ENCODE data around the gene PCSK7. TPM values are rescaled to one million over a fixed set of nuclear protein-coding genes. Genes with fewer than 3 reads are reported as not detected.

PCSK7 gene
- total and polyA plus RNA-seq, 10 of the 15 experiments (the other 5 are each of a cell fraction or from before 2014, with no cell fraction given), result 5.5 to 81.5 (median 51.6) TPM

- in situ Hi-C loops (cut with MboI), result no loop called here
- no peaks in the 10 kb centered on the region for H3K4me1 ChIP-seq (ENCODE audit: control insufficient read depth, insufficient read depth, low read length)
- no peak overlapping the region for H3K9ac ChIP-seq (ENCODE audit: control insufficient read depth, insufficient read depth, low read length)
- TF ChIP-seq, protein P1, sequence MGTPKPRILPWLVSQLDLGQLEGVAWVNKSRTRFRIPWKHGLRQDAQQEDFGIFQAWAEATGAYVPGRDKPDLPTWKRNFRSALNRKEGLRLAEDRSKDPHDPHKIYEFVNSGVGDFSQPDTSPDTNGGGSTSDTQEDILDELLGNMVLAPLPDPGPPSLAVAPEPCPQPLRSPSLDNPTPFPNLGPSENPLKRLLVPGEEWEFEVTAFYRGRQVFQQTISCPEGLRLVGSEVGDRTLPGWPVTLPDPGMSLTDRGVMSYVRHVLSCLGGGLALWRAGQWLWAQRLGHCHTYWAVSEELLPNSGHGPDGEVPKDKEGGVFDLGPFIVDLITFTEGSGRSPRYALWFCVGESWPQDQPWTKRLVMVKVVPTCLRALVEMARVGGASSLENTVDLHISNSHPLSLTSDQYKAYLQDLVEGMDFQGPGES (IDR thresholded peaks at IDR 0.05), result no peak
- TF ChIP-seq RAD51 (IDR thresholded peaks at IDR 0.05) (no peak), MTA3 (IDR thresholded peaks at IDR 0.05; ENCODE audit: borderline replicate concordance, low read length) (no peak), TCF7 (IDR thresholded peaks at IDR 0.05; ENCODE audit: borderline replicate concordance) (no peak), ELK1 (IDR thresholded peaks at IDR 0.05; ENCODE audit: low read depth, low read length) (no peak), BMI1 (IDR thresholded peaks at IDR 0.05; ENCODE audit: borderline replicate concordance) (no peak), CREB1 (IDR thresholded peaks at IDR 0.05; ENCODE audit: low read depth) (no peak)
- TF ChIP-seq, protein P2, sequence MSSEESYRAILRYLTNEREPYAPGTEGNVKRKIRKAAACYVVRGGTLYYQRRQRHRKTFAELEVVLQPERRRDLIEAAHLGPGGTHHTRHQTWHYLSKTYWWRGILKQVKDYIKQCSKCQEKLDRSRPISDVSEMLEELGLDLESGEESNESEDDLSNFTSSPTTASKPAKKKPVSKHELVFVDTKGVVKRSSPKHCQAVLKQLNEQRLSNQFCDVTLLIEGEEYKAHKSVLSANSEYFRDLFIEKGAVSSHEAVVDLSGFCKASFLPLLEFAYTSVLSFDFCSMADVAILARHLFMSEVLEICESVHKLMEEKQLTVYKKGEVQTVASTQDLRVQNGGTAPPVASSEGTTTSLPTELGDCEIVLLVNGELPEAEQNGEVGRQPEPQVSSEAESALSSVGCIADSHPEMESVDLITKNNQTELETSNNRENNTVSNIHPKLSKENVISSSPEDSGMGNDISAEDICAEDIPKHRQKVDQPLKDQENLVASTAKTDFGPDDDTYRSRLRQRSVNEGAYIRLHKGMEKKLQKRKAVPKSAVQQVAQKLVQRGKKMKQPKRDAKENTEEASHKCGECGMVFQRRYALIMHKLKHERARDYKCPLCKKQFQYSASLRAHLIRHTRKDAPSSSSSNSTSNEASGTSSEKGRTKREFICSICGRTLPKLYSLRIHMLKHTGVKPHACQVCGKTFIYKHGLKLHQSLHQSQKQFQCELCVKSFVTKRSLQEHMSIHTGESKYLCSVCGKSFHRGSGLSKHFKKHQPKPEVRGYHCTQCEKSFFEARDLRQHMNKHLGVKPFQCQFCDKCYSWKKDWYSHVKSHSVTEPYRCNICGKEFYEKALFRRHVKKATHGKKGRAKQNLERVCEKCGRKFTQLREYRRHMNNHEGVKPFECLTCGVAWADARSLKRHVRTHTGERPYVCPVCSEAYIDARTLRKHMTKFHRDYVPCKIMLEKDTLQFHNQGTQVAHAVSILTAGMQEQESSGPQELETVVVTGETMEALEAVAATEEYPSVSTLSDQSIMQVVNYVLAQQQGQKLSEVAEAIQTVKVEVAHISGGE (CRISPR knock-in tag; IDR thresholded peaks at IDR 0.05), result no peak
- TF ChIP-seq, protein P3, sequence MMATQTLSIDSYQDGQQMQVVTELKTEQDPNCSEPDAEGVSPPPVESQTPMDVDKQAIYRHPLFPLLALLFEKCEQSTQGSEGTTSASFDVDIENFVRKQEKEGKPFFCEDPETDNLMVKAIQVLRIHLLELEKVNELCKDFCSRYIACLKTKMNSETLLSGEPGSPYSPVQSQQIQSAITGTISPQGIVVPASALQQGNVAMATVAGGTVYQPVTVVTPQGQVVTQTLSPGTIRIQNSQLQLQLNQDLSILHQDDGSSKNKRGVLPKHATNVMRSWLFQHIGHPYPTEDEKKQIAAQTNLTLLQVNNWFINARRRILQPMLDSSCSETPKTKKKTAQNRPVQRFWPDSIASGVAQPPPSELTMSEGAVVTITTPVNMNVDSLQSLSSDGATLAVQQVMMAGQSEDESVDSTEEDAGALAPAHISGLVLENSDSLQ (IDR thresholded peaks at IDR 0.05), result no peak
- BruUV-seq (replicated peaks), result TSS peak; percentile 27
- ATAC-seq, result no peak
- no peak overlapping the region for H3K4me2 ChIP-seq (ENCODE audit: control insufficient read depth, insufficient read depth)
- H3K9me3 ChIP-seq (replicated peaks; ENCODE audit: control insufficient read depth, insufficient read depth, low read length), result no peaks in the 10 kb centered on the region
- no peaks in the 10 kb centered on the region for H3K27me3 ChIP-seq (replicated peaks in 1 of 2; ENCODE audit: control insufficient read depth in 2 of 2, insufficient read depth in 2 of 2, low read length in 1 of 2)
- ChIA-PET SMC1A (ENCODE audit: uncharacterized antibody, unreplicated experiment) (no interaction called here), CTCF (no interaction called here), RAD21 (ENCODE audit: unreplicated experiment) (no interaction called here), POLR2A (no interaction called here)
- intact Hi-C loops (cut with micrococcal nuclease; ENCODE audit: unreplicated experiment), result no loop called here
- no peak for DNase-seq (ENCODE audit: low read depth, low spot score)
- H3K79me2 ChIP-seq (ENCODE audit: control insufficient read depth, insufficient read depth, low read length), result no peaks in the 10 kb centered on the region
- H3K4me3 ChIP-seq, result no peak overlapping the region
- H2AFZ ChIP-seq (ENCODE audit: control insufficient read depth, low read depth, low read length), result no peak overlapping the region
- no peak overlapping the region for H3K27ac ChIP-seq (ENCODE audit: control insufficient read depth, insufficient read depth)
- peak; percentile 83 for FAIRE-seq
- no peaks in the 10 kb centered on the region for H4K20me1 ChIP-seq (ENCODE audit: control insufficient read depth, insufficient read depth)
- peaks cover 0 to 3% of the 10 kb centered on the region in 2 experiments; a peak in 3 of 4 replicates for H3K36me3 ChIP-seq (ENCODE audit: control insufficient read depth in 2 of 2, insufficient read depth in 2 of 2, low read length in 1 of 2)
- 92% methylated on average over 4 of the region's 4 CpGs for WGBS (ENCODE audit: insufficient coverage, insufficient replicate concordance, low lambda C conversion rate, missing lambda C conversion rate)
These were observed 17.7 kb upstream of the PCSK7 start for GRCh38 chr11:117249571-117249970.

Measured in GM12878 (cell line).